Chondrocyte (in vitro differentiated cells): Measurements from ENCODE around the gene SLC2A2. TPM values are rescaled to one million over a fixed set of nuclear protein-coding genes. Genes with fewer than 3 reads are reported as not detected.

Experiments used
- DNase-seq: peaks from one replicate; pipeline ENCODE4 v3.0.0; 2021; ENCODE audit warnings: mixed read lengths, low spot score
- H3K27ac Mint-ChIP-seq: one replicate; pipeline ENCODE4 v1.8.0; 2021; ENCODE audit warnings: mild to moderate bottlenecking, moderate library complexity, mixed read lengths; ENCODE audit not compliant: unreplicated experiment
- H3K27me3 Mint-ChIP-seq: 2 replicates; pipeline ENCODE4 v1.8.0; 2021; ENCODE audit warnings: low read depth, mixed read lengths
- H3K36me3 Mint-ChIP-seq: 2 replicates; pipeline ENCODE4 v1.8.0; 2021; ENCODE audit warnings: low read depth, mixed read lengths
- H3K4me1 Mint-ChIP-seq: 2 replicates; pipeline ENCODE4 v1.8.0; 2021; ENCODE audit warnings: low read depth, mild to moderate bottlenecking, mixed read lengths
- H3K4me3 Mint-ChIP-seq: one replicate; pipeline ENCODE4 v1.8.0; 2021; ENCODE audit warnings: mild to moderate bottlenecking, moderate library complexity, mixed read lengths; ENCODE audit not compliant: unreplicated experiment
- H3K9me3 Mint-ChIP-seq: 2 replicates; pipeline ENCODE4 v1.8.0; 2021; ENCODE audit warnings: low read depth, mixed read lengths
- CTCF ChIP-seq: fragments of 200-600 bp; sonication (generic); IDR thresholded peaks from 2 replicates; pipeline ENCODE4 v1.5.0; 2021; ENCODE audit warnings: antibody characterized with exemption, mild to moderate bottlenecking, moderate library complexity
- total RNA-seq: library from RNA; stranded (reverse); gene quantifications from 3 replicates; pipeline ENCODE4 v1.2.1, GENCODE V29; 2021

Gene SLC2A2
- total RNA-seq, 1 donor from 2014 or later = not detected

GRCh38 chr3:170953229-170953628, 73.3 kb downstream of the SLC2A2 start:
- TF ChIP-seq CTCF = no peak
- no peaks in the 10 kb centered on the region for H3K4me1 Mint-ChIP-seq
- H3K9me3 Mint-ChIP-seq = no peaks in the 10 kb centered on the region
- peak; percentile 48 for DNase-seq
- no peaks in the 10 kb centered on the region for H3K36me3 Mint-ChIP-seq
- H3K27me3 Mint-ChIP-seq = no peaks in the 10 kb centered on the region
- H3K4me3 Mint-ChIP-seq = no peak overlapping the region
- H3K27ac Mint-ChIP-seq = no peak overlapping the region

- DNase-seq = no peak
- H3K4me1 Mint-ChIP-seq = no peaks in the 10 kb centered on the region
- TF ChIP-seq CTCF = no peak
- no peak overlapping the region for H3K27ac Mint-ChIP-seq
- no peaks in the 10 kb centered on the region for H3K36me3 Mint-ChIP-seq
- H3K9me3 Mint-ChIP-seq = no peaks in the 10 kb centered on the region
- no peak overlapping the region for H3K4me3 Mint-ChIP-seq
- peaks cover 13% of the 10 kb centered on the region for H3K27me3 Mint-ChIP-seq
Observed at GRCh38 chr3:170949211-170949610, 77.3 kb downstream of the SLC2A2 start.

GRCh38 chr3:170947018-170947769, 79.3 kb downstream of the SLC2A2 start:
- H3K36me3 Mint-ChIP-seq = no peaks in the 10 kb centered on the region

More at GRCh38 chr3:170947018-170947769, 79.3 kb downstream of the SLC2A2 start:
- H3K4me1 Mint-ChIP-seq = no peaks in the 10 kb centered on the region
- no peak overlapping the region for H3K27ac Mint-ChIP-seq
- H3K27me3 Mint-ChIP-seq = peaks cover 13% of the 10 kb centered on the region
- DNase-seq = peak; percentile 86
- no peak overlapping the region for H3K4me3 Mint-ChIP-seq
- TF ChIP-seq CTCF = no peak
- no peaks in the 10 kb centered on the region for H3K9me3 Mint-ChIP-seq

Other genes with a start within 250 kb of the SLC2A2 start
- gene RPL22L1, start 156.5 kb downstream of the SLC2A2 start, total RNA-seq = 52.5 to 78.9 TPM (median 58.2 TPM) in 3 replicates
- gene EIF5A2, start 118.1 kb downstream of the SLC2A2 start, total RNA-seq = 24.0 to 31.5 TPM (median 31.2 TPM) in 3 replicates